H9 (cell line): Measurements from ENCODE around the gene NOL9. TPM values are rescaled to one million over a fixed set of nuclear protein-coding genes. Genes with fewer than 3 reads are reported as not detected.

Experiments
- DNase-seq: peaks from one replicate; pipeline ENCODE4 v3.0.0-alpha.2; 2017
- H2AFZ ChIP-seq: one replicate; pipeline ENCODE4 v1.6.1; 2013; ENCODE audit warnings: mild to moderate bottlenecking, low read length, control low read depth, moderate library complexity
- H2AK5ac ChIP-seq: 2 replicates; pipeline ENCODE4 v1.6.1; 2013; ENCODE audit warnings: low read length, control low read depth, mixed read lengths; ENCODE audit not compliant: insufficient read length
- H2BK120ac ChIP-seq: one replicate; pipeline ENCODE4 v1.6.1; 2013; ENCODE audit warnings: low read depth, mild to moderate bottlenecking, low read length, control low read depth, inconsistent platforms; ENCODE audit not compliant: poor library complexity, severe bottlenecking
- H2BK12ac ChIP-seq: 2 replicates; pipeline ENCODE4 v1.6.1; 2013; ENCODE audit warnings: low read length, control low read depth, mixed read lengths, low read depth; ENCODE audit not compliant: insufficient read length
- H2BK15ac ChIP-seq: 2 replicates; pipeline ENCODE4 v1.6.1; 2013; ENCODE audit warnings: low read depth, low read length, control low read depth
- H2BK20ac ChIP-seq: one replicate; pipeline ENCODE4 v1.6.1; 2013; ENCODE audit warnings: low read depth, mild to moderate bottlenecking, low read length, control low read depth, inconsistent platforms; ENCODE audit not compliant: poor library complexity, severe bottlenecking
- H2BK5ac ChIP-seq: 2 replicates; pipeline ENCODE4 v1.6.1; 2013; ENCODE audit warnings: low read length, control low read depth, mixed read lengths; ENCODE audit not compliant: insufficient read length
- H3K14ac ChIP-seq: 2 replicates; pipeline ENCODE4 v1.6.1; 2013; ENCODE audit warnings: low read length, control low read depth; ENCODE audit not compliant: insufficient read depth
- H3K18ac ChIP-seq: 2 replicates; pipeline ENCODE4 v1.6.1; 2013; ENCODE audit warnings: low read depth, mild to moderate bottlenecking, mixed read lengths, low read length, control low read depth; ENCODE audit not compliant: insufficient read length
- H3K23ac ChIP-seq: 2 replicates; pipeline ENCODE4 v1.6.1; 2013; ENCODE audit warnings: low read length, control low read depth, mixed read lengths, low read depth; ENCODE audit not compliant: insufficient read length
- H3K23me2 ChIP-seq: 2 replicates; pipeline ENCODE4 v1.6.1; 2013; ENCODE audit warnings: low read depth, mild to moderate bottlenecking, mixed read lengths, low read length, control low read depth; ENCODE audit not compliant: insufficient read length, poor library complexity, severe bottlenecking
- H3K27ac ChIP-seq: 2 replicates; pipeline ENCODE4 v1.5.1; 2013; ENCODE audit warnings: low read length, control low read depth, mixed read lengths, low read depth; ENCODE audit not compliant: insufficient read length
- H3K27me3 ChIP-seq: 2 replicates; pipeline ENCODE4 v1.6.1; 2013; ENCODE audit warnings: low read length, control low read depth, inconsistent platforms; ENCODE audit not compliant: insufficient read depth
- H3K4ac ChIP-seq: 2 replicates; pipeline ENCODE4 v1.6.1; 2013; ENCODE audit warnings: low read depth, mild to moderate bottlenecking, control low read depth, inconsistent platforms, low read length, moderate library complexity
- H3K4me1 ChIP-seq: 2 replicates; pipeline ENCODE4 v1.6.1; 2013; ENCODE audit warnings: low read length, control low read depth, inconsistent platforms; ENCODE audit not compliant: insufficient read depth
- H3K4me2 ChIP-seq: 2 replicates; pipeline ENCODE4 v1.6.1; 2013; ENCODE audit warnings: low read length, control low read depth, mixed read lengths; ENCODE audit not compliant: insufficient read length, insufficient read depth
- H3K56ac ChIP-seq: 2 replicates; pipeline ENCODE4 v1.6.1; 2013; ENCODE audit warnings: low read depth, mild to moderate bottlenecking, mixed read lengths, low read length, control low read depth; ENCODE audit not compliant: insufficient read length
- H3K79me1 ChIP-seq: 2 replicates; pipeline ENCODE4 v1.6.1; 2013; ENCODE audit warnings: low read depth, mild to moderate bottlenecking, moderate library complexity, low read length, control low read depth, inconsistent platforms; ENCODE audit not compliant: insufficient read depth, poor library complexity, severe bottlenecking
- H3K79me2 ChIP-seq: 2 replicates; pipeline ENCODE4 v1.6.1; 2013; ENCODE audit warnings: low read length, control low read depth, inconsistent platforms; ENCODE audit not compliant: insufficient read depth
- H3K9ac ChIP-seq: 2 replicates; pipeline ENCODE4 v1.6.1; 2013; ENCODE audit warnings: low read length, control low read depth, mixed read lengths; ENCODE audit not compliant: insufficient read length; ENCODE audit errors: extremely low read depth
- H3K9me3 ChIP-seq: one replicate; pipeline ENCODE4 v1.6.1; 2013; ENCODE audit warnings: low read depth, low read length, inconsistent platforms; ENCODE audit not compliant: control insufficient read depth
- H3T11ph ChIP-seq: one replicate; pipeline ENCODE4 v1.6.1; 2013; ENCODE audit warnings: mild to moderate bottlenecking, low read length, control low read depth, inconsistent platforms
- H4K20me1 ChIP-seq: one replicate; pipeline ENCODE4 v1.6.1; 2013; ENCODE audit not compliant: control insufficient read depth, insufficient read length, insufficient read depth
- H4K5ac ChIP-seq: 2 replicates; pipeline ENCODE4 v1.6.1; 2013; ENCODE audit warnings: low read depth, mild to moderate bottlenecking, mixed read lengths, low read length, control low read depth; ENCODE audit not compliant: insufficient read length
- H4K8ac ChIP-seq: replicated peaks from 2 replicates; pipeline ENCODE4 v1.6.1; 2013; ENCODE audit warnings: low read length, control low read depth, mixed read lengths, low read depth; ENCODE audit not compliant: insufficient read length
- H4K91ac ChIP-seq: 2 replicates; pipeline ENCODE4 v1.6.1; 2013; ENCODE audit warnings: low read depth, mild to moderate bottlenecking, moderate library complexity, mixed read lengths, low read length, control low read depth; ENCODE audit not compliant: insufficient read length
- H3K27ac Mint-ChIP-seq, 3 experiments: 2 replicates in 2 of 3; 3 replicates in 1 of 3; pipeline ENCODE4 v1.8.0; 2020 to 2021; ENCODE audit warnings: mixed read lengths in 3 of 3, mild to moderate bottlenecking in 1 of 3, moderate library complexity in 1 of 3
- H3K27me3 Mint-ChIP-seq: 2 replicates; pipeline ENCODE4 v1.8.0; 2021; ENCODE audit warnings: low read depth, mild to moderate bottlenecking, moderate library complexity, mixed read lengths
- H3K36me3 Mint-ChIP-seq, 3 experiments: 2 replicates in 2 of 3; 3 replicates in 1 of 3; pipeline ENCODE4 v1.8.0; 2020 to 2021; ENCODE audit warnings: low read depth in 3 of 3, mixed read lengths in 3 of 3; ENCODE audit not compliant: insufficient read depth in 1 of 3
- H3K4me1 Mint-ChIP-seq, 2 experiments: 2 replicates each; pipeline ENCODE4 v1.8.0; 2020; ENCODE audit warnings: mixed read lengths in 2 of 2
- H3K4me3 Mint-ChIP-seq, 2 experiments: 2 replicates in 1 of 2; 3 replicates in 1 of 2; pipeline ENCODE4 v1.8.0; 2020 to 2021; ENCODE audit warnings: mild to moderate bottlenecking in 2 of 2, mixed read lengths in 2 of 2, moderate library complexity in 1 of 2
- H3K9me3 Mint-ChIP-seq, 2 experiments: 2 replicates in 1 of 2; 3 replicates in 1 of 2; pipeline ENCODE4 v1.8.0; 2020; ENCODE audit warnings: mild to moderate bottlenecking in 2 of 2, mixed read lengths in 2 of 2, moderate library complexity in 1 of 2
- CTCF ChIP-seq: fragments of 200-600 bp; sonication (generic); conservative IDR thresholded peaks from 3 replicates; pipeline ENCODE4 v1.8.0; 2021; ENCODE audit warnings: antibody characterized with exemption, mild to moderate bottlenecking
- WGBS: extraction: QIAGEN DNeasy Blood & Tissue Kit; methylation state at CpG from one replicate; pipeline ENCODE4 v1.1.7; 2013; ENCODE audit warnings: missing lambda C conversion rate, low lambda C conversion rate, mixed read lengths; ENCODE audit not compliant: insufficient read length; ENCODE audit errors: extremely low coverage; 5-methylcytosine and 5-hydroxymethylcytosine counted together
- total RNA-seq: library from RNA; stranded (reverse); gene quantifications from 2 replicates; pipeline ENCODE4 v1.2.1, GENCODE V29; 2021

NOL9 gene
- total RNA-seq, 1 experiment from 2014 or later: 50.4 TPM

- Histone ChIP-seq H2AFZ (no peak overlapping the region), H3T11ph (no peak overlapping the region), H3K14ac (no peak overlapping the region), H3K79me1 (no peaks in the 10 kb centered on the region), H4K20me1 (no peaks in the 10 kb centered on the region), H3K9me3 (no peaks in the 10 kb centered on the region), H3K27ac (no peak overlapping the region), H3K23me2 (no peaks in the 10 kb centered on the region), H4K91ac (no peak overlapping the region), H2AK5ac (no peak overlapping the region), H3K27me3 (no peaks in the 10 kb centered on the region), H2BK20ac (no peak overlapping the region), H2BK15ac (no peak overlapping the region), H4K5ac (no peak overlapping the region), H2BK120ac (no peak overlapping the region), H3K18ac (no peak overlapping the region), H3K56ac (no peak overlapping the region), H3K4me2 (no peak overlapping the region), H2BK5ac (no peak overlapping the region), H2BK12ac (no peak overlapping the region), H3K4me1 (peaks cover 3% of the 10 kb centered on the region; the same call in 1 of the 2 replicates), H3K4ac (no peak overlapping the region), H3K79me2 (no peaks in the 10 kb centered on the region), H4K8ac (no peak overlapping the region), H3K23ac (no peak overlapping the region), H3K9ac (no peak overlapping the region)
- peaks cover 20 to 42% of the 10 kb centered on the region in 2 experiments for H3K4me1 Mint-ChIP-seq
- no peak for DNase-seq
- H3K36me3 Mint-ChIP-seq: peaks cover 12 to 16% (median 16%) of the 10 kb centered on the region in 3 experiments; a peak in 6 of 7 replicates
- peak overlapping the region in 2 of 3 experiments; percentile 81 to 83; a peak in 1 of 7 replicates for H3K27ac Mint-ChIP-seq
- TF ChIP-seq CTCF: no peak
- H3K4me3 Mint-ChIP-seq: no peak overlapping the region
- H3K27me3 Mint-ChIP-seq: no peaks in the 10 kb centered on the region
- no peaks in the 10 kb centered on the region for H3K9me3 Mint-ChIP-seq
- no CpG with 5 or more reads among the region's 5 CpGs for WGBS
Measured at GRCh38 chr1:6476483-6476882, 77.8 kb downstream of the NOL9 start.
